WTC11 (cell line): ENCODE measurements around the gene TFPI2.

Experiments used
- CREM ChIP-seq: sonication (generic); formaldehyde crosslinking; IDR thresholded peaks from 2 replicates; pipeline ENCODE4 v1.8.1; 2022; ENCODE audit warnings: mild to moderate bottlenecking, missing genetic modification reagents, moderate library complexity
- CTCF ChIP-seq: fragments of 200-600 bp; IDR thresholded peaks from 2 replicates; pipeline ENCODE4 v1.8.0; 2022; ENCODE audit warnings: antibody characterized with exemption
- FOXJ3 ChIP-seq: sonication (generic); formaldehyde crosslinking; IDR thresholded peaks from 2 replicates; pipeline ENCODE4 v1.9.0; 2021; ENCODE audit warnings: missing genetic modification reagents, mild to moderate bottlenecking, borderline replicate concordance
- GTF2I ChIP-seq: fragments of 250-450 bp; sonication (Bioruptor Pico); conservative IDR thresholded peaks from 2 replicates; pipeline ENCODE4 v1.4.0; 2021; ENCODE audit warnings: mild to moderate bottlenecking
- MAX ChIP-seq: sonication (generic); formaldehyde crosslinking; IDR thresholded peaks from 2 replicates; pipeline ENCODE4 v1.8.0; 2022; ENCODE audit warnings: mild to moderate bottlenecking, missing genetic modification reagents
- RELA ChIP-seq: sonication (generic); formaldehyde crosslinking; IDR thresholded peaks from 2 replicates; pipeline ENCODE4 v1.8.1; 2022; ENCODE audit warnings: missing genetic modification reagents, mild to moderate bottlenecking, borderline replicate concordance
- SP1 ChIP-seq: sonication (generic); formaldehyde crosslinking; conservative IDR thresholded peaks from 2 replicates; pipeline ENCODE4 v1.8.1; 2022; ENCODE audit warnings: missing genetic modification reagents
- ZBTB43 ChIP-seq: sonication (generic); formaldehyde crosslinking; IDR thresholded peaks from 2 replicates; pipeline ENCODE4 v1.8.1; 2023; ENCODE audit warnings: mild to moderate bottlenecking, missing genetic modification reagents
- ZNF263 ChIP-seq: sonication (generic); formaldehyde crosslinking; IDR thresholded peaks from 2 replicates; pipeline ENCODE4 v1.8.1; 2022; ENCODE audit warnings: low read depth, mild to moderate bottlenecking, moderate library complexity, missing genetic modification reagents
- ZNF281 ChIP-seq: sonication (generic); formaldehyde crosslinking; IDR thresholded peaks from 2 replicates; pipeline ENCODE4 v1.8.0; 2023; ENCODE audit warnings: mild to moderate bottlenecking, missing genetic modification reagents
- TF ChIP-seq, protein P1 (sequence below): sonication (generic); formaldehyde crosslinking; IDR thresholded peaks from 2 replicates; pipeline ENCODE4 v1.8.0; 2022; ENCODE audit warnings: mild to moderate bottlenecking, missing genetic modification reagents

DNA sequence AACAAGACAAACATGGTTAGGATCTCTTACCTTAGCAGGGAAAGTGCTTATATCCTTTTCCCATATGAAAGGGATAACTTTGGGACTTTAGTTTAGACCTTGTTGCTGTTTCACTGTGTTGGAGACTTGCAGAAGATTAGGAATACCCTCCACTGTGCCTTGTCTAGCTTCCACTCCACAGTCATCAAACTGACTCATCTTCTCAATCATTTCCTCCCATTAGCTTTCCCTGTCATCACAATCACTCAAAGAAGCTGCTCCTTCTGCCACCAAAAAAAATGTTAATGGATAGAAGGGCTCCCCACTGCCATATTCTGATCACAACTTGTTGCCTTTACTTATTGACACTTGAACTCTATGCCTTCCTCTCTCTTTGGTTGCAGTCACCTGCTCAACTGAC lies 47.7 kb upstream of the TFPI2 start:
- TF ChIP-seq ZBTB43: no peak
- no peak for TF ChIP-seq CTCF
- no peak for TF ChIP-seq SP1 (CRISPR knock-in tag)
- no peak for TF ChIP-seq ZNF263 (CRISPR knock-in tag)
- TF ChIP-seq, protein P1, sequence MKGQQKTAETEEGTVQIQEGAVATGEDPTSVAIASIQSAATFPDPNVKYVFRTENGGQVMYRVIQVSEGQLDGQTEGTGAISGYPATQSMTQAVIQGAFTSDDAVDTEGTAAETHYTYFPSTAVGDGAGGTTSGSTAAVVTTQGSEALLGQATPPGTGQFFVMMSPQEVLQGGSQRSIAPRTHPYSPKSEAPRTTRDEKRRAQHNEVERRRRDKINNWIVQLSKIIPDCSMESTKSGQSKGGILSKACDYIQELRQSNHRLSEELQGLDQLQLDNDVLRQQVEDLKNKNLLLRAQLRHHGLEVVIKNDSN (CRISPR knock-in tag): no peak
- no peak for TF ChIP-seq FOXJ3 (CRISPR knock-in tag)
- no peak for TF ChIP-seq GTF2I (CRISPR knock-in tag)
- TF ChIP-seq ZNF281 (CRISPR knock-in tag): no peak
- TF ChIP-seq MAX (CRISPR knock-in tag): no peak
- TF ChIP-seq CREM (CRISPR knock-in tag): no peak
- no peak for TF ChIP-seq RELA (CRISPR knock-in tag)
